HFF-Myc (cell line): ENCODE data around the gene SLC25A13.

Source experiments
- DNase-seq: peaks from one replicate; pipeline ENCODE4 v3.0.0-alpha.2; 2011; ENCODE audit warnings: low read depth; ENCODE audit errors: extremely low read depth
- H3K4me3 ChIP-seq: replicated peaks from 2 replicates; pipeline ENCODE4 v1.5.1; 2011; ENCODE audit warnings: low read depth, mild to moderate bottlenecking, control low read depth, low read length
- TF ChIP-seq, protein P1 (sequence below): IDR thresholded peaks from 2 replicates; pipeline ENCODE4 v1.5.1; 2012; ENCODE audit warnings: mild to moderate bottlenecking, low read depth, low read length, control low read depth; ENCODE audit errors: missing control alignments

The SLC25A13 gene

DNA sequence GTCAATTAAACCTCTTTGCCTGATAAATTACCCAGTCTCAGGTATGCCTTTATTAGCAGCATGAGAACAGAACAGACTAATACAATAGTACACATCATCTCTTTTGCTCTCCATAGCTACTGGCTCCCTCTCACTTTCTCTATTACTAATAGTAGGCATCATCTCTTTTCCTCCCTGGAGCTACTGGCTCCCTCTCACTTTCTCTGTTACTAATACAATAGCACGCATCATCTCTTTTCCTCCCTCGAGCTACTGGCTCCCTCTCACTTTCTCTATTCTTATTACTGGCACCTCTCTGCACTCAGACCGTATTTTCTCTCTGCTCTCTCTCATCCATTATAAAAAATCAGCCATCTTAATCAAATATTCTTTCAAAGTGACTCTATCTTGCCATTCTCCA is 37.1 kb downstream of the SLC25A13 start:
- TF ChIP-seq, protein P1, sequence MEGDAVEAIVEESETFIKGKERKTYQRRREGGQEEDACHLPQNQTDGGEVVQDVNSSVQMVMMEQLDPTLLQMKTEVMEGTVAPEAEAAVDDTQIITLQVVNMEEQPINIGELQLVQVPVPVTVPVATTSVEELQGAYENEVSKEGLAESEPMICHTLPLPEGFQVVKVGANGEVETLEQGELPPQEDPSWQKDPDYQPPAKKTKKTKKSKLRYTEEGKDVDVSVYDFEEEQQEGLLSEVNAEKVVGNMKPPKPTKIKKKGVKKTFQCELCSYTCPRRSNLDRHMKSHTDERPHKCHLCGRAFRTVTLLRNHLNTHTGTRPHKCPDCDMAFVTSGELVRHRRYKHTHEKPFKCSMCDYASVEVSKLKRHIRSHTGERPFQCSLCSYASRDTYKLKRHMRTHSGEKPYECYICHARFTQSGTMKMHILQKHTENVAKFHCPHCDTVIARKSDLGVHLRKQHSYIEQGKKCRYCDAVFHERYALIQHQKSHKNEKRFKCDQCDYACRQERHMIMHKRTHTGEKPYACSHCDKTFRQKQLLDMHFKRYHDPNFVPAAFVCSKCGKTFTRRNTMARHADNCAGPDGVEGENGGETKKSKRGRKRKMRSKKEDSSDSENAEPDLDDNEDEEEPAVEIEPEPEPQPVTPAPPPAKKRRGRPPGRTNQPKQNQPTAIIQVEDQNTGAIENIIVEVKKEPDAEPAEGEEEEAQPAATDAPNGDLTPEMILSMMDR: no peak
- no peak overlapping the region for H3K4me3 ChIP-seq
- no peak for DNase-seq

DNA sequence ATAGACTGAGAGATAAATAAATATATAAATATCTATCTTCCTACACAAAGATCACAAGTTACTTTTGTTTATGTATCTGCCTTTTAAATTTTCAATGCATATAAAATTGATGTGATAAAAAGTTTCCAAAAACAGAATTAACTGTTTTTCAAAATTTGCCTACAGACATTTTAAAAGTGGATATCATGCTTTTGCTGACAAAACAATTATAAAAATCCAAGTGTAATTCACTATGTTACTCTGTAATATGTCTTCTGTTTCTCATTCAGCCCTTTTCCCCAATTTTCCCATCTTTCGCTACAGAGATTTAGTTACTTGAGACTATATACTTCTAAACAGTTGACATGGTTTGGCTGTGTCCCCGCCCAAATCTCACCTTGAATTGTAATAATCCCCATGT is 37.7 kb downstream of the SLC25A13 start:
- no peak for DNase-seq
- H3K4me3 ChIP-seq: no peak overlapping the region
- TF ChIP-seq, protein P1: no peak

DNA sequence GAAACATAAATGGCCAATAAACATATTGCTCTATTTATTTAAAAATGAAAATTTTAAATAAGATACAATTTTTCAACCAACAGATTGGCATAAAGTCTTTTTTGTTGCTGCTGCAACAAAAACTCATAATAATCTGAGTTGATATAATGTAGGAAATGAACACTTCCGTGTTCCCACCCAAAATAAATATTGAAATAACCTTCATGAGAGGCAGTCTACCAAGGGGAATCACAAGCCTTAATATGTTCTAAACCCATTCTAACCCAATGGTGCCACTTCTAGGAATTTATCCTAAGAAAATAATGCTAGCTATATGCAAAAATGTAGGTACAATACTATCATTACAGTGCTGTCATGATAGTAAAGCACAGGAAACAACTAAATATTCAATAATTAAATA is 39.1 kb downstream of the SLC25A13 start:
- TF ChIP-seq, protein P1: no peak
- H3K4me3 ChIP-seq: no peak overlapping the region
- no peak for DNase-seq

DNA sequence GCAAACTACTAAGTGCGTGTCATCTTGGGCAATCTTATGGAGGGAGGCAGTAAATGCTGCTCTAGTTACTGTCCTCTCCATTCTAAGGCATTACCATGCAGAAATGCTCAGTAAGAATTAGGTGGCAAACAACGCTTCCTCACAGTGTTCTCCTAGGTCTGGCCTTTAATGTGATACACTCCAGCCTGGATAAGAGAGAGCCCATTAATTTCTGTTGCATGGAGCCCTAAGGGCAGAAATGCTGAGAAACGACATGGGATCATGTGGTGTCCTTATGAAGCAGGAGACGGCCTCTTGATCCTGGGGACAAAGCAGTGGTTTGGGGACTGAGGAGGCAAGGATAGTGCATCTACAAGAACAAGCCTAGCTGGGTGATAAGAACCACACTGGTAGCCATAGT is 44.0 kb downstream of the SLC25A13 start:
- TF ChIP-seq, protein P1: no peak
- H3K4me3 ChIP-seq: no peak overlapping the region
- DNase-seq: no peak

DNA sequence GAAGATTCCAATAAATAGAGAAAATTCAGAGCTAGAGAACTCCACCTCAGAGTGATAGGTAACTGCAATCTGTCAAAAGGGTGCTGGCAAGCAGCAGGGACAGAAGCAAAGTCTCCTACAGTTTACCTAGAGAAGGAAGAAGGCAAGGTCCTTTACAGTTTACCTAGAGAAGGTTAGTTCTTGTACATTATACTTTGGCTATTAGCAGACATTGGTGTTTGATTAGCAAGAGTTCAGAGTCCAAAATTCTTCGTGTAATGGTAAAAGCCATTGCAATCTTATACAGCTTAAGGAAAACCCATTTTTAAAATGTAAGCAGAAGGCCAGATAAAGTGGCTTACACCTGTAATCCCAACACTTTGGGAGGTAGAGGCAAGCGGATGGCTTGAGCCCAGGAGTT is 45.9 kb downstream of the SLC25A13 start:
- no peak for DNase-seq
- no peak overlapping the region for H3K4me3 ChIP-seq
- TF ChIP-seq, protein P1: no peak

DNA sequence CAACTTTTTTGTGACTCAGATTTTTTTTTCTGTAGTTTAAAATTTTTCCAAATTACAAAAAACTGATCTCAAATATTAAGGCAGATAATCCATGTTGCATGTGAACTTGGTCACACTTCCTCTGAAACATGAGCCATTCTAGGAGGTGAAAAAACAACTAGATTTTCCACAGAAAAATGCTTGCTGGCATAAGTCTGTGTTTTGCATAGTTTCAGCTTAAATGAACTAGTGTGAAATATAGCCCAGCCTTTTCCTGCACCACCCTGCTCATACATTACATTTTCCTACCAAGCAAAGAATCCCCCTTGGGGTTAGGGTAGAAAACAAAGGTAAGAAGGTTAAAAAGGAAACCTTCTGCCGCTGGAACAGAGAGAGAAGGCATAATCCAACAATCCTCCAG is 48.2 kb downstream of the SLC25A13 start:
- H3K4me3 ChIP-seq: no peak overlapping the region
- TF ChIP-seq, protein P1: no peak
- DNase-seq: no peak

DNA sequence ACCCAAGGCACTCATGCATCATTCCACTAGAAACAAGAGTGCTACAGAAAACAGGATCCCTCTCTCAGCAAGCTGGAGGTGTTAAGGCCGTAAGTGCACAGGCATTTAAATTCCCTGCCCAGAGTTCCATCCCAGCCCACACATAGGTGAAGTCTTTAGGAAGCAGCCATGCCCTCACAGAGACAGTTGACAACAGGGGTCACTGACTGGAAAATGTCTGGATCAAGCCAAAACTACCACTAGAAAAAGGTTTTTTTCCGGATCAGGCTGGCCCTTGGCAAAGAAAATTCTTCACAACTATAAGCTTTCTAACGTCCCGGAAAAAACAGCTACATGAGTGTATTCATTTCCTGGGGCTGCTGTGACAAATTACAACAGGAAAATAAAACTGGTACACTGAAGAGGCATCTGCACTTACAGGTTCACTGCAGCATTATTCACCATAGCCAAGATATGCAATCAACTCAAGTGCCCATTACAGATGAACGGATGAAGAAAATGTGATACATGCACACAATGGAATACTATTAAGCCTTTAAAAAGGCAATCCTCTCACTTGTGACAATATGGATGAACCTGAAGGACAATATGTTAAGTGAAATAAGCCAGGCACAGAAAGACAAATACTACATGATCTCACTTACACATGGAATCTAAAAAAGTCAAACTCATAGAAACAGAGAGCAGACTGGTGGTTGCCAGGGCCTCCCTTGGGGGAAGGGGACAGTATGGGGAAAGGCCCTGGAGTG is 52.5 kb downstream of the SLC25A13 start:
- H3K4me3 ChIP-seq: no peak overlapping the region
- TF ChIP-seq, protein P1: no peak
- DNase-seq: no peak
